ENCODE data around the gene C11orf24.
A peak's percentile ranks its signal among the peaks of the same experiment; 100 is the strongest.
"Not testable (repeated sequence)": the region's sequence is repeated elsewhere in the genome, so short reads cannot be mapped to it uniquely, and the experiment has no call there.

Gene C11orf24

GRCh38 chr11:68299517-68299879 lies 27.7 kb upstream of the C11orf24 start:
- not testable (repeated sequence) for DNase-seq (ENCODE audit: low read depth in 2 of 2)

- no peak for DNase-seq (ENCODE audit: low read depth in 2 of 2)
Measured at GRCh38 chr11:68298659-68299516, 27.1 kb upstream of the C11orf24 start.

GRCh38 chr11:68297812-68298658 lies 26.3 kb upstream of the C11orf24 start:
- DNase-seq (ENCODE audit: low read depth in 2 of 2), result peak; percentile 23 to 24

GRCh38 chr11:68297494-68297811 lies 25.7 kb upstream of the C11orf24 start:
- no peak for DNase-seq (ENCODE audit: low read depth in 2 of 2)

GRCh38 chr11:68297052-68297378 lies 25.2 kb upstream of the C11orf24 start:
- no peak for DNase-seq (ENCODE audit: low read depth in 2 of 2)

GRCh38 chr11:68296344-68297051 lies 24.7 kb upstream of the C11orf24 start:
- DNase-seq (ENCODE audit: low read depth in 2 of 2), result no peak

- no peak for DNase-seq (ENCODE audit: low read depth in 2 of 2)
Measured at GRCh38 chr11:68295940-68296339, 24.2 kb upstream of the C11orf24 start.

GRCh38 chr11:68295271-68295670 lies 23.5 kb upstream of the C11orf24 start:
- DNase-seq (ENCODE audit: low read depth in 2 of 2), result no peak

- no peak for DNase-seq (ENCODE audit: low read depth in 2 of 2)
Measured at GRCh38 chr11:68293708-68294107, 21.9 kb upstream of the C11orf24 start.

- DNase-seq (ENCODE audit: low read depth in 2 of 2), result no peak
Measured at GRCh38 chr11:68289456-68289855, 17.7 kb upstream of the C11orf24 start.

GRCh38 chr11:68287419-68287818 lies 15.6 kb upstream of the C11orf24 start:
- no peak for DNase-seq (ENCODE audit: low read depth in 2 of 2)

GRCh38 chr11:68284588-68284987 lies 12.8 kb upstream of the C11orf24 start:
- not testable (repeated sequence) for DNase-seq (ENCODE audit: low read depth in 2 of 2)

GRCh38 chr11:68282861-68283230 lies 11.1 kb upstream of the C11orf24 start:
- DNase-seq (ENCODE audit: low read depth in 2 of 2), result no peak

GRCh38 chr11:68282141-68282860 lies 10.5 kb upstream of the C11orf24 start:
- no peak for DNase-seq (ENCODE audit: low read depth in 2 of 2)

GRCh38 chr11:68279676-68280075 lies 7.9 kb upstream of the C11orf24 start:
- DNase-seq (ENCODE audit: low read depth in 2 of 2), result no peak

- no peak for DNase-seq (ENCODE audit: low read depth in 2 of 2)
Measured at GRCh38 chr11:68276861-68277260, 5.1 kb upstream of the C11orf24 start.

- DNase-seq (ENCODE audit: low read depth in 2 of 2), result no peak
Measured at GRCh38 chr11:68275721-68276507, 4.1 kb upstream of the C11orf24 start.

- DNase-seq (ENCODE audit: low read depth in 2 of 2), result no peak
Measured at GRCh38 chr11:68274306-68274705, 2.5 kb upstream of the C11orf24 start.

- DNase-seq (ENCODE audit: low read depth in 2 of 2), result no peak
Measured at GRCh38 chr11:68273026-68273738, 1.4 kb upstream of the C11orf24 start.

GRCh38 chr11:68271023-68271780 lies 571 bp downstream of the C11orf24 start:
- peak; percentile 36 to 50 for DNase-seq (ENCODE audit: low read depth in 2 of 2)
